ENCODE data around the gene CPNE7.
"Not testable (repeated sequence)": the region's sequence is repeated elsewhere in the genome, so short reads cannot be mapped to it uniquely, and the experiment has no call there.

DNA sequence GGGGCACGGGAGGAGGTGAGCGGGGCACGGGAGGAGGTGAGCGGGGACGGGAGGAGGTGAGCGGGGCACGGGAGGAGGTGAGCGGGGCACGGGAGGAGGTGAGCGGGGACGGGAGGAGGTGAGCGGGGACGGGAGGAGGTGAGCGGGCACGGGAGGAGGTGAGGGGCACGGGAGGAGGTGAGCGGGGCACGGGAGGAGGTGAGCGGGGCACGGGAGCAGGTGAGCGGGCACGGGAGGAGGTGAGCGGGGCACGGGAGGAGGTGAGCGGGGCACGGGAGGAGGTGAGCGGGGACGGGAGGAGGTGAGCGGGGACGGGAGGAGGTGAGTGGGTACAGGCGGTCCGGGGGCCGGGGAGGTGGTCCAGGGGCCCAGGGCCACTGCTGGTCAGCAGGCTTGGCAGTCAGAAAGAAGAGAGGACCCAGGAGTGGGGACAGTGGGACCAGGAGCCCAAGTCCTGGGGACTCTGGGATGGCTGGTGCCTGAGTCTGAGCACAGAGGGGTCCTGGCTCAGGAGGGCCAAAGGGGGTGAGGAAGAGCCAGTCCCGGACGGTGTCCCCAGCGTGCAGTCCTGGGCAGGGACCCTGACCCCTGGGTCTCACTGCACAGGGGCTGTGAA is 4.5 kb upstream of the CPNE7 start:
- not testable (repeated sequence) for TF ChIP-seq POLR2A, POLR2AphosphoS5 (IDR thresholded peaks at IDR 0.05)
